Mesothelial cell of epicardium (in vitro differentiated cells): ENCODE measurements around the gene CUL1. TPM values are rescaled to one million over a fixed set of nuclear protein-coding genes. Genes with fewer than 3 reads are reported as not detected.

ENCODE experiments used
- DNase-seq, 2 experiments: peaks; one replicate each; pipeline ENCODE4 v3.0.0; 2021; ENCODE audit warnings: low spot score in 2 of 2; ENCODE audit not compliant: unreplicated experiment in 2 of 2
- H3K27ac Mint-ChIP-seq: 2 replicates; pipeline ENCODE4 v1.8.0; 2021; ENCODE audit warnings: mixed read lengths
- H3K27me3 Mint-ChIP-seq: 2 replicates; pipeline ENCODE4 v1.8.0; 2021; ENCODE audit warnings: low read depth, mixed read lengths
- H3K36me3 Mint-ChIP-seq: 2 replicates; pipeline ENCODE4 v1.8.0; 2021; ENCODE audit warnings: mixed read lengths
- H3K4me1 Mint-ChIP-seq: 2 replicates; pipeline ENCODE4 v1.8.0; 2021; ENCODE audit warnings: mixed read lengths
- H3K4me3 Mint-ChIP-seq: 2 replicates; pipeline ENCODE4 v1.8.0; 2021; ENCODE audit warnings: mild to moderate bottlenecking, moderate library complexity, mixed read lengths
- H3K9me3 Mint-ChIP-seq: 2 replicates; pipeline ENCODE4 v1.8.0; 2021; ENCODE audit warnings: mixed read lengths
- CTCF ChIP-seq: fragments of 200-600 bp; sonication (generic); IDR thresholded peaks from one replicate; pipeline ENCODE4 v1.5.0; 2021; ENCODE audit warnings: antibody characterized with exemption; ENCODE audit not compliant: unreplicated experiment
- total RNA-seq: library from RNA; stranded (reverse); gene quantifications from 3 replicates; pipeline ENCODE4 v1.2.1, GENCODE V29; 2021

The CUL1 gene
- total RNA-seq, 1 donor from 2014 or later, result 60.9 TPM

DNA sequence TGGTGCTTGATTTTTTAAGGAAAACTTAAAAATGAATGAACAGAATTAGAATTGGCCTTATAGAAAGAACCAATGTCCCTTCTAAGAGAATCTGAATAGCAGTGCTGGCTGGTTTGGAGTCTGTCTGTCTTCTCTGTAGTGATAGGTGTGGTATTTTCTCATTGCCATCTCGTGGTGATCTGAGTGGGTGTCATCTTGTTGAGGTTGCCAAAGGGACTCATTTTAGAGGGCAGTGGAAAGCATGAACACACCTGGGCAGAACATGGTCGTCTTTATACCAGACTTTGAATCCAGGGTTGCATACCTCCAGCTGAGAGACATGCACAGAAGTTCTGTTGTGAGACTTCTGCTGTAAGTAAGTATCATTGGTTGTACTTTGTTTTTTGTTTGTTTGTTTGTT, 15.8 kb downstream of the CUL1 start:
- no peak overlapping the region for H3K27ac Mint-ChIP-seq
- peaks cover 29% of the 10 kb centered on the region for H3K4me1 Mint-ChIP-seq

GRCh38 chr7:148715027-148715426, 16.3 kb downstream of the CUL1 start:
- DNase-seq, result no peak
- Mint-ChIP-seq H3K27me3 (no peaks in the 10 kb centered on the region), H3K36me3 (peaks cover 9% of the 10 kb centered on the region), H3K4me3 (no peak overlapping the region), H3K27ac (no peak overlapping the region), H3K4me1 (peaks cover 30% of the 10 kb centered on the region), H3K9me3 (peaks cover 4% of the 10 kb centered on the region)
- TF ChIP-seq CTCF, result no peak

More for the DNA sequence above, 15.8 kb downstream of the CUL1 start:
- Mint-ChIP-seq H3K4me3 (no peak overlapping the region), H3K27me3 (no peaks in the 10 kb centered on the region), H3K36me3 (peaks cover 9% of the 10 kb centered on the region), H3K9me3 (peaks cover 4% of the 10 kb centered on the region)
- no peak for DNase-seq
- TF ChIP-seq CTCF, result no peak

DNA sequence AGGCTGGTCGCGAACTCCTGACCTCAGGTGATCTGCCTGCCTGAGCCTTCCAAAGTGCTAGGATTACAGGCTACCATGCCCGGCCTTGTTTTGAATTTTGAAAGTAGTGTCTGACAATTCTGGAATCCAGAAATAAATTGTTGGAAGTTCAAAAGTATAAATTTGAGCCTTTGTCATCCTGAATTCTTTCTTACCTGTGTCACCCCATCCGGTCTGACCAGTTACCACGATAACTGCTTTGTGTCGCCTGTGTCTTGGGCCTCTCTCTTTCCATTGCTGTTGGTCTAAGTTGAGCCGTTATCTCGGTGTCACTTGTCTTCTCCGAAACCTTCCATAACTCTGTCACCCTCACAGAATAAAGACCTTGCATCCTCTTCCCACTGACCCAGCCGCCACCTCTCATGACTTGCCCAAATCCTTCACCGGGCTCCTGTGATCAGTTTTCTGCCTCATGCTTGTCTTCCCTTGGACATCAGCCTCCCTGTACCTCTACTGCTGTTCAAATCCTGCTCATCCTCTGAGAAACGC, 18.6 kb downstream of the CUL1 start:
- H3K4me1 Mint-ChIP-seq, result peaks cover 35% of the 10 kb centered on the region
- no peak for DNase-seq
- H3K27me3 Mint-ChIP-seq, result no peaks in the 10 kb centered on the region
- H3K27ac Mint-ChIP-seq, result peak overlapping the region; percentile 77
- H3K36me3 Mint-ChIP-seq, result peaks cover 6% of the 10 kb centered on the region
- TF ChIP-seq CTCF, result no peak
- peaks cover 4% of the 10 kb centered on the region for H3K9me3 Mint-ChIP-seq
- peak overlapping the region; percentile 5 for H3K4me3 Mint-ChIP-seq

GRCh38 chr7:148718431-148718830, 19.7 kb downstream of the CUL1 start:
- no peaks in the 10 kb centered on the region for H3K27me3 Mint-ChIP-seq
- no peak overlapping the region for H3K4me3 Mint-ChIP-seq
- no peak for TF ChIP-seq CTCF
- peaks cover 28% of the 10 kb centered on the region for H3K4me1 Mint-ChIP-seq
- peak overlapping the region; percentile 10 for H3K27ac Mint-ChIP-seq
- no peak for DNase-seq
- peaks cover 4% of the 10 kb centered on the region for H3K9me3 Mint-ChIP-seq
- H3K36me3 Mint-ChIP-seq, result peaks cover 6% of the 10 kb centered on the region

GRCh38 chr7:148719753-148720152, 21.1 kb downstream of the CUL1 start:
- no peak for TF ChIP-seq CTCF
- no peaks in the 10 kb centered on the region for H3K27me3 Mint-ChIP-seq
- H3K4me1 Mint-ChIP-seq, result peaks cover 25% of the 10 kb centered on the region
- H3K4me3 Mint-ChIP-seq, result no peak overlapping the region
- DNase-seq, result no peak
- H3K36me3 Mint-ChIP-seq, result peaks cover 6% of the 10 kb centered on the region
- H3K27ac Mint-ChIP-seq, result no peak overlapping the region
- H3K9me3 Mint-ChIP-seq, result peaks cover 4% of the 10 kb centered on the region

DNA sequence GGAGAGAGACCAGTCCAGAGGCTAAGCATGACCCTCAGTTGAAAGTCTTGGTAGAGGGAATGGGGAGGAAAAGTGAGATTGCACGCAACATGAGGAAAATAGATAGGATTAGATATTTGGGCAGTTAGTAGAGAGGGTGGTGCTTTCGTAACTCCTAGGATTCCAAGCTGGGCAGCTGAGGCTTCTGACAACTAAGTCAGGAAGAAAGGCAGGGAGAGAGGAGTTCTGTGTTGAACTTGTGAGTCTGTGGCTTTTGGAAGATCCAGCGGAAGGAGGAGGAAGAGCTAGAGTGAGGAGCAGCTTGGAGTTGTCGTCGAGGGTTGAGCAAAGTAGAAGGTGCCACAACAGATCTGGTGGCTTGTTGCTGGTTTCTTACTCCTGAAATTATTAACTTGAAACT, 21.8 kb downstream of the CUL1 start:
- no peak for DNase-seq
- H3K4me3 Mint-ChIP-seq, result no peak overlapping the region
- H3K4me1 Mint-ChIP-seq, result peaks cover 25% of the 10 kb centered on the region
- peaks cover 4% of the 10 kb centered on the region for H3K9me3 Mint-ChIP-seq
- no peaks in the 10 kb centered on the region for H3K27me3 Mint-ChIP-seq
- H3K27ac Mint-ChIP-seq, result peak overlapping the region; percentile 63
- TF ChIP-seq CTCF, result no peak
- H3K36me3 Mint-ChIP-seq, result peaks cover 6% of the 10 kb centered on the region
